Measurements from ENCODE around the gene NIPAL1.
A peak's percentile ranks its signal among the peaks of the same experiment; 100 is the strongest.
"Not testable (repeated sequence)": the region's sequence is repeated elsewhere in the genome, so short reads cannot be mapped to it uniquely, and the experiment has no call there.

The NIPAL1 gene

GRCh38 chr4:47996021-47996420, 20.6 kb upstream of the NIPAL1 start:
- no peak overlapping the region for H3K4me3 ChIP-seq (ENCODE audit: low read depth, low read length)
- TF ChIP-seq CTCF (IDR thresholded peaks at IDR 0.05; ENCODE audit: low read depth, low read length, missing control alignments), result no peak
- DNase-seq (ENCODE audit: low read depth), result no peak
- in situ Hi-C loops (cut with HindIII; ENCODE audit: low sequenced_read_pairs), result no loop called here

- DNase-seq (ENCODE audit: low read depth), result no peak
- in situ Hi-C loops (cut with HindIII; ENCODE audit: low sequenced_read_pairs), result no loop called here
- no peak for TF ChIP-seq CTCF (IDR thresholded peaks at IDR 0.05; ENCODE audit: low read depth, low read length, missing control alignments)
- H3K4me3 ChIP-seq (ENCODE audit: low read depth, low read length), result no peak overlapping the region
Measured at GRCh38 chr4:48002267-48002666, 14.3 kb upstream of the NIPAL1 start.

- H3K4me3 ChIP-seq (ENCODE audit: low read depth, low read length); in situ Hi-C loops (cut with HindIII; ENCODE audit: low sequenced_read_pairs); DNase-seq (ENCODE audit: low read depth): not testable (repeated sequence)
- peak; percentile 38 for TF ChIP-seq CTCF (IDR thresholded peaks at IDR 0.05; ENCODE audit: low read depth, low read length, missing control alignments)
Measured at GRCh38 chr4:48003568-48003967, 13.0 kb upstream of the NIPAL1 start.

- TF ChIP-seq CTCF (IDR thresholded peaks at IDR 0.05; ENCODE audit: low read depth, low read length, missing control alignments), result no peak
- no peak for DNase-seq (ENCODE audit: low read depth)
- H3K4me3 ChIP-seq (ENCODE audit: low read depth, low read length), result no peak overlapping the region
- in situ Hi-C loops (cut with HindIII; ENCODE audit: low sequenced_read_pairs), result no loop called here
Measured at GRCh38 chr4:48005781-48006180, 10.8 kb upstream of the NIPAL1 start.

- in situ Hi-C loops (cut with HindIII; ENCODE audit: low sequenced_read_pairs), result no loop called here
- DNase-seq (ENCODE audit: low read depth), result no peak
- no peak for TF ChIP-seq CTCF (IDR thresholded peaks at IDR 0.05; ENCODE audit: low read depth, low read length, missing control alignments)
- H3K4me3 ChIP-seq (ENCODE audit: low read depth, low read length), result no peak overlapping the region
Measured at GRCh38 chr4:48008021-48008596, 8.5 kb upstream of the NIPAL1 start.

GRCh38 chr4:48010906-48011305, 5.7 kb upstream of the NIPAL1 start:
- H3K4me3 ChIP-seq (ENCODE audit: low read depth, low read length); in situ Hi-C loops (cut with HindIII; ENCODE audit: low sequenced_read_pairs); DNase-seq (ENCODE audit: low read depth): not testable (repeated sequence)

- DNase-seq (ENCODE audit: low read depth), result no peak
- H3K4me3 ChIP-seq (ENCODE audit: low read depth, low read length), result no peak overlapping the region
- in situ Hi-C loops (cut with HindIII; ENCODE audit: low sequenced_read_pairs), result no loop called here
- TF ChIP-seq CTCF (IDR thresholded peaks at IDR 0.05; ENCODE audit: low read depth, low read length, missing control alignments), result no peak
Measured at GRCh38 chr4:48011722-48012121, 4.8 kb upstream of the NIPAL1 start.

Measured in astrocyte of the cerebellum (primary cell).